ENCODE results near the gene EARS2.

- TF ChIP-seq MAX (IDR thresholded peaks at IDR 0.05) (no peak), REST (IDR thresholded peaks at IDR 0.05; ENCODE audit: low read depth) (no peak)
Measured at GRCh38 chr16:23480257-23480656, 76.9 kb downstream of the EARS2 start.

All from Ishikawa (cell line).